Trophoblast cell (in vitro differentiated cells and primary cell): ENCODE data around the gene KREMEN1.

Source experiments
- DNase-seq, 2 donors: peaks; one replicate each; pipeline ENCODE4 v3.0.0-alpha.2; 2016
- H2AFZ ChIP-seq: 2 replicates; pipeline ENCODE4 v1.6.1; 2013; ENCODE audit warnings: low read length, moderate library complexity, mild to moderate bottlenecking; ENCODE audit not compliant: insufficient read depth, poor library complexity
- H2AK5ac ChIP-seq: 2 replicates; pipeline ENCODE4 v1.6.1; 2013; ENCODE audit warnings: mild to moderate bottlenecking, low read length
- H2BK120ac ChIP-seq: 2 replicates; pipeline ENCODE4 v1.6.1; 2013; ENCODE audit warnings: low read length, mild to moderate bottlenecking, moderate library complexity; ENCODE audit not compliant: insufficient read depth, poor library complexity
- H2BK12ac ChIP-seq: 2 replicates; pipeline ENCODE4 v1.6.1; 2013; ENCODE audit warnings: mild to moderate bottlenecking, low read length, moderate library complexity
- H2BK5ac ChIP-seq: 2 replicates; pipeline ENCODE4 v1.6.1; 2013; ENCODE audit warnings: low read length, low read depth, moderate library complexity, mild to moderate bottlenecking; ENCODE audit not compliant: poor library complexity
- H3K14ac ChIP-seq: 2 replicates; pipeline ENCODE4 v1.6.1; 2013; ENCODE audit warnings: mild to moderate bottlenecking, low read length
- H3K18ac ChIP-seq: 2 replicates; pipeline ENCODE4 v1.6.1; 2013; ENCODE audit warnings: mild to moderate bottlenecking, low read length
- H3K23ac ChIP-seq: 2 replicates; pipeline ENCODE4 v1.6.1; 2013; ENCODE audit warnings: low read length
- H3K27ac ChIP-seq: 2 replicates; pipeline ENCODE4 v1.5.1; 2013; ENCODE audit warnings: low read depth, mild to moderate bottlenecking, inconsistent platforms, low read length, moderate library complexity
- H3K27me3 ChIP-seq: 2 replicates; pipeline ENCODE4 v1.6.1; 2013; ENCODE audit warnings: inconsistent platforms, mild to moderate bottlenecking, low read length, moderate library complexity; ENCODE audit not compliant: insufficient read depth
- H3K36me3 ChIP-seq, 2 experiments: 1 replicate in 1 of 2; 2 replicates in 1 of 2; pipeline ENCODE4 v1.6.1; 2013; ENCODE audit warnings: low read length in 2 of 2, mild to moderate bottlenecking in 2 of 2, moderate library complexity in 1 of 2; ENCODE audit not compliant: insufficient read depth in 2 of 2, control insufficient read depth in 1 of 2
- H3K4ac ChIP-seq: 2 replicates; pipeline ENCODE4 v1.6.1; 2013; ENCODE audit warnings: low read depth, mild to moderate bottlenecking, low read length, moderate library complexity
- H3K4me1 ChIP-seq, 2 experiments: 1 replicate in 1 of 2; 2 replicates in 1 of 2; pipeline ENCODE4 v1.6.1; 2013; ENCODE audit warnings: low read length in 2 of 2, mild to moderate bottlenecking in 2 of 2, moderate library complexity in 1 of 2; ENCODE audit not compliant: insufficient read depth in 2 of 2, control insufficient read depth in 1 of 2
- H3K4me2 ChIP-seq: 2 replicates; pipeline ENCODE4 v1.6.1; 2013; ENCODE audit warnings: inconsistent platforms, mild to moderate bottlenecking, low read length, moderate library complexity
- H3K4me3 ChIP-seq: 2 replicates; pipeline ENCODE4 v1.5.1; 2013; ENCODE audit warnings: mild to moderate bottlenecking, low read depth, low read length, inconsistent platforms
- H3K79me1 ChIP-seq: one replicate; pipeline ENCODE4 v1.6.1; 2013; ENCODE audit warnings: low read length
- H3K79me2 ChIP-seq: 2 replicates; pipeline ENCODE4 v1.6.1; 2013; ENCODE audit warnings: low read length, mild to moderate bottlenecking; ENCODE audit not compliant: control insufficient read depth, insufficient read depth, poor library complexity
- H3K9ac ChIP-seq: 2 replicates; pipeline ENCODE4 v1.6.1; 2013; ENCODE audit warnings: mild to moderate bottlenecking, low read length
- H3K9me3 ChIP-seq: 2 replicates; pipeline ENCODE4 v1.6.1; 2013; ENCODE audit warnings: low read depth, mild to moderate bottlenecking, control low read depth, inconsistent platforms, low read length; ENCODE audit not compliant: insufficient read depth
- H4K12ac ChIP-seq: 2 replicates; pipeline ENCODE4 v1.6.1; 2013; ENCODE audit warnings: low read depth, mild to moderate bottlenecking, low read length, moderate library complexity
- H4K8ac ChIP-seq: 2 replicates; pipeline ENCODE4 v1.6.1; 2013; ENCODE audit warnings: low read depth, mild to moderate bottlenecking, low read length, moderate library complexity
- H4K91ac ChIP-seq: one replicate; pipeline ENCODE4 v1.6.1; 2013; ENCODE audit warnings: low read depth, mild to moderate bottlenecking, low read length, moderate library complexity
- WGBS: extraction: QIAGEN DNeasy Blood & Tissue Kit; methylation state at CpG from one replicate; pipeline ENCODE4 v1.1.7; 2013; ENCODE audit warnings: missing lambda C conversion rate; ENCODE audit not compliant: insufficient read length, insufficient coverage; ENCODE audit errors: extremely low coverage; 5-methylcytosine and 5-hydroxymethylcytosine counted together

The KREMEN1 gene

GRCh38 chr22:29202212-29203192 lies 129.7 kb downstream of the KREMEN1 start:
- H2AFZ ChIP-seq, result no peak overlapping the region
- no peak overlapping the region for H2BK120ac ChIP-seq
- no peak for DNase-seq
- H3K9ac ChIP-seq, result no peak overlapping the region
- peaks cover 4% of the 10 kb centered on the region for H3K27me3 ChIP-seq
- no peak overlapping the region for H3K4ac ChIP-seq
- H4K12ac ChIP-seq, result no peak overlapping the region
- no peak overlapping the region for H3K23ac ChIP-seq
- H2AK5ac ChIP-seq, result no peak overlapping the region
- no CpG with 5 or more reads among the region's 24 CpGs for WGBS
- peaks cover 0 to 5% of the 10 kb centered on the region in 2 experiments for H3K4me1 ChIP-seq
- no peak overlapping the region for H3K14ac ChIP-seq
- no peak overlapping the region for H3K18ac ChIP-seq
- no peak overlapping the region for H2BK12ac ChIP-seq
- H4K91ac ChIP-seq, result no peak overlapping the region
- no peak overlapping the region for H3K4me3 ChIP-seq
- H3K79me2 ChIP-seq, result peaks cover 2% of the 10 kb centered on the region
- H3K9me3 ChIP-seq, result no peaks in the 10 kb centered on the region
- peaks cover 4% of the 10 kb centered on the region for H3K79me1 ChIP-seq
- H2BK5ac ChIP-seq, result no peak overlapping the region
- H3K4me2 ChIP-seq, result no peak overlapping the region
- H3K36me3 ChIP-seq, result no peaks in the 10 kb centered on the region
- H4K8ac ChIP-seq, result no peak overlapping the region
- no peak overlapping the region for H3K27ac ChIP-seq

GRCh38 chr22:29203488-29204454 lies 130.9 kb downstream of the KREMEN1 start:
- Histone ChIP-seq H2BK120ac (no peak overlapping the region), H2AK5ac (no peak overlapping the region), H3K36me3 (no peaks in the 10 kb centered on the region), H4K91ac (no peak overlapping the region), H3K79me2 (peaks cover 2% of the 10 kb centered on the region), H4K12ac (no peak overlapping the region), H3K14ac (no peak overlapping the region), H3K18ac (no peak overlapping the region), H3K27me3 (peaks cover 4% of the 10 kb centered on the region), H3K9ac (no peak overlapping the region), H3K9me3 (no peaks in the 10 kb centered on the region), H4K8ac (no peak overlapping the region), H3K4ac (no peak overlapping the region), H3K4me3 (no peak overlapping the region), H3K4me1 (peaks cover 0 to 6% of the 10 kb centered on the region in 2 experiments), H3K23ac (no peak overlapping the region), H3K4me2 (no peak overlapping the region), H2BK12ac (no peak overlapping the region), H3K79me1 (peaks cover 4% of the 10 kb centered on the region), H2AFZ (no peak overlapping the region), H2BK5ac (no peak overlapping the region), H3K27ac (no peak overlapping the region)
- DNase-seq, result no peak
- no CpG with 5 or more reads among the region's 9 CpGs for WGBS

- DNase-seq, result no peak
- Histone ChIP-seq H3K27me3 (peaks cover 4% of the 10 kb centered on the region), H3K9me3 (no peaks in the 10 kb centered on the region), H3K79me2 (peaks cover 2% of the 10 kb centered on the region), H3K4me3 (no peak overlapping the region), H3K27ac (no peak overlapping the region), H3K18ac (no peak overlapping the region), H3K4me1 (peaks cover 0 to 9% of the 10 kb centered on the region in 2 experiments), H3K14ac (no peak overlapping the region), H3K4ac (no peak overlapping the region), H2BK12ac (no peak overlapping the region), H3K4me2 (no peak overlapping the region), H4K8ac (no peak overlapping the region), H3K23ac (no peak overlapping the region), H4K91ac (no peak overlapping the region), H4K12ac (no peak overlapping the region), H2AK5ac (no peak overlapping the region), H3K79me1 (peaks cover 4% of the 10 kb centered on the region), H2AFZ (no peak overlapping the region), H2BK5ac (no peak overlapping the region), H3K36me3 (no peaks in the 10 kb centered on the region), H3K9ac (no peak overlapping the region), H2BK120ac (no peak overlapping the region)
- WGBS, result no CpG with 5 or more reads among the region's 8 CpGs
Observed at GRCh38 chr22:29204455-29205183, 131.8 kb downstream of the KREMEN1 start.

GRCh38 chr22:29205252-29205593 lies 132.4 kb downstream of the KREMEN1 start:
- Histone ChIP-seq H3K9me3 (no peaks in the 10 kb centered on the region), H3K79me2 (peaks cover 2% of the 10 kb centered on the region), H3K18ac (peak overlapping the region; percentile 56), H2AFZ (peak overlapping the region; percentile 61), H2BK12ac (no peak overlapping the region), H3K4me1 (peaks cover 0 to 9% of the 10 kb centered on the region in 2 experiments), H3K79me1 (peaks cover 4% of the 10 kb centered on the region), H2BK120ac (no peak overlapping the region), H4K91ac (peak overlapping the region; percentile 48), H3K27ac (no peak overlapping the region), H3K4ac (no peak overlapping the region), H4K8ac (peak overlapping the region; percentile 72), H3K9ac (no peak overlapping the region), H4K12ac (peak overlapping the region; percentile 51), H3K4me3 (peak overlapping the region; percentile 64), H3K4me2 (peak overlapping the region; percentile 86), H2BK5ac (no peak overlapping the region), H3K14ac (peak overlapping the region; percentile 60), H3K23ac (no peak overlapping the region), H2AK5ac (no peak overlapping the region), H3K36me3 (no peaks in the 10 kb centered on the region), H3K27me3 (peaks cover 4% of the 10 kb centered on the region)
- DNase-seq, result no peak
- no CpG with 5 or more reads among the region's 11 CpGs for WGBS
